Measurements from ENCODE around the gene KRTAP10-2.

The KRTAP10-2 gene

GRCh38 chr21:44512496-44513388 lies 38.6 kb downstream of the KRTAP10-2 start:
- ChIA-PET CTCF (no interaction called here), POLR2A (ENCODE audit: low non-redundant PET) (no interaction called here)
- DNase-seq (ENCODE audit: low spot score) = no peak
- H3K27ac ChIP-seq = no peak overlapping the region
- TF ChIP-seq CTCF (conservative IDR thresholded peaks at IDR 0.05; ENCODE audit: low read depth) = no peak

- CTCF ChIA-PET = interaction anchor here (1.0 kb wide), 1 partner anchor 281 kb away, joined by 4 read pairs; no protein-coding TSS in a partner anchor
- TF ChIP-seq CTCF (conservative IDR thresholded peaks at IDR 0.05; ENCODE audit: low read depth) = no peak
- H3K27ac ChIP-seq = no peak overlapping the region
- POLR2A ChIA-PET (ENCODE audit: low non-redundant PET) = interaction anchor here (0.6 kb wide), 1 partner anchor 195 kb away, joined by 5 read pairs; no protein-coding TSS in a partner anchor
- no peak for DNase-seq (ENCODE audit: low spot score)
Observed at GRCh38 chr21:44511938-44512275, 39.4 kb downstream of the KRTAP10-2 start.

DNA sequence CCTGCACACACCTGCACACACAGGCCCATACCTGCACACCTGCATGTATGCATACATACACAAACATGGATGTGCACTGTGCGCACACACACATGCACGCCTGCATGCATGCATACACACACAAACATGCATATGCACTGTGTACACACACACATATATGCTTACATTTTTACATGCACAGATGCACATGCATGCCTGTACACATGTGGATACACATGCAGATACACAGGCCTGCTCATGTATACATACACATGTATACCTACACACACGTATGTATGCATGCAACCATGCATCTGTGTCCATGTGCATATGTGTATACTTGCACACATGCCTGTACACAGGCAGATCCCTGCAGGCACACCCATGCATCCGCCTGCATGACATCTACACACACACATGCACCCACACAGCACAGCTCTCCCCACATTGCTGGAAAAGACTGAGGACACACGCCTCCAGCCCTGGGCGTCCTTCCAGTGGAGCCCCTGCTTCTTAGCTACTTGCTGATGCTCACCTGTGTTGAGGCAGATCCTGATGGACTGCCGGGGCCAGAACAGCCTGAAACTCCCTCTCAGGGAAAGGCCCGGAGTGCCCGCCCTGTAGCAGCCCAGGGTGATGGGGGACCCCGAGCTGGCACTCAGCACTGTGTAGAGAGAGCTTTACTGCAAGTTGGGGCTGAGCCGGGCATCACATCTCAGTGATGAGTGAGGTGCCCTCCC lies 39.9 kb downstream of the KRTAP10-2 start:
- CTCF ChIA-PET = interaction anchor here (0.5 to 2.1 kb wide), 12 partner anchors 10 to 1704 kb away, joined by 3 to 36 read pairs (median 4); partner anchors contain the start of gene UBE2G2
- POLR2A ChIA-PET (ENCODE audit: low non-redundant PET) = interaction anchor here (0.6 kb wide), 1 partner anchor 196 kb away, joined by 5 read pairs; no protein-coding TSS in a partner anchor
- no peak for DNase-seq (ENCODE audit: low spot score)
- H3K27ac ChIP-seq = no peak overlapping the region
- no peak for TF ChIP-seq CTCF (conservative IDR thresholded peaks at IDR 0.05; ENCODE audit: low read depth)

GRCh38 chr21:44510508-44511218 lies 40.6 kb downstream of the KRTAP10-2 start:
- CTCF ChIA-PET = interaction anchor here (0.5 to 2.1 kb wide), 19 partner anchors 10 to 1705 kb away, joined by 3 to 36 read pairs (median 3); partner anchors contain the start of gene UBE2G2
- POLR2A ChIA-PET (ENCODE audit: low non-redundant PET) = no interaction called here
- peak; percentile 66 for TF ChIP-seq CTCF (conservative IDR thresholded peaks at IDR 0.05; ENCODE audit: low read depth)
- no peak overlapping the region for H3K27ac ChIP-seq
- DNase-seq (ENCODE audit: low spot score) = peak; percentile 41

GRCh38 chr21:44510109-44510507 lies 41.2 kb downstream of the KRTAP10-2 start:
- no peak for DNase-seq (ENCODE audit: low spot score)
- no peak for TF ChIP-seq CTCF (conservative IDR thresholded peaks at IDR 0.05; ENCODE audit: low read depth)
- H3K27ac ChIP-seq = no peak overlapping the region
- CTCF ChIA-PET = interaction anchor here (0.6 to 2.1 kb wide), 17 partner anchors 9 to 292 kb away, joined by 3 to 36 read pairs (median 4); partner anchors contain the start of gene UBE2G2
- POLR2A ChIA-PET (ENCODE audit: low non-redundant PET) = no interaction called here

GRCh38 chr21:44509539-44509938 lies 41.8 kb downstream of the KRTAP10-2 start:
- H3K27ac ChIP-seq = no peak overlapping the region
- ChIA-PET CTCF (interaction anchor here (0.6 to 2.1 kb wide), 11 partner anchors 9 to 284 kb away, joined by 3 to 36 read pairs (median 3); no protein-coding TSS in a partner anchor), POLR2A (ENCODE audit: low non-redundant PET) (no interaction called here)
- TF ChIP-seq CTCF (conservative IDR thresholded peaks at IDR 0.05; ENCODE audit: low read depth) = peak; percentile 44
- peak; percentile 44 for DNase-seq (ENCODE audit: low spot score)
